GM13976 (cell line): ENCODE results near the gene ATXN10.

Experiments used
- DNase-seq: peaks from one replicate; pipeline ENCODE4 v3.0.0; 2012; ENCODE audit warnings: low spot score
- CTCF ChIP-seq: IDR thresholded peaks from 2 replicates; pipeline ENCODE4 v1.5.1; 2012; ENCODE audit warnings: borderline replicate concordance, mild to moderate bottlenecking; ENCODE audit not compliant: insufficient read depth; ENCODE audit errors: extremely low read depth, missing control alignments, control extremely low read depth
- in situ Hi-C: fragments of 300-500 bp; cut with MboI; formaldehyde crosslinking; loops from one replicate; pipeline ENCODE4 v1.12.0; 2022; ENCODE audit warnings: low sequenced_read_pairs, mixed read lengths, inconsistent platforms; ENCODE audit not compliant: unreplicated experiment

The ATXN10 gene

DNA sequence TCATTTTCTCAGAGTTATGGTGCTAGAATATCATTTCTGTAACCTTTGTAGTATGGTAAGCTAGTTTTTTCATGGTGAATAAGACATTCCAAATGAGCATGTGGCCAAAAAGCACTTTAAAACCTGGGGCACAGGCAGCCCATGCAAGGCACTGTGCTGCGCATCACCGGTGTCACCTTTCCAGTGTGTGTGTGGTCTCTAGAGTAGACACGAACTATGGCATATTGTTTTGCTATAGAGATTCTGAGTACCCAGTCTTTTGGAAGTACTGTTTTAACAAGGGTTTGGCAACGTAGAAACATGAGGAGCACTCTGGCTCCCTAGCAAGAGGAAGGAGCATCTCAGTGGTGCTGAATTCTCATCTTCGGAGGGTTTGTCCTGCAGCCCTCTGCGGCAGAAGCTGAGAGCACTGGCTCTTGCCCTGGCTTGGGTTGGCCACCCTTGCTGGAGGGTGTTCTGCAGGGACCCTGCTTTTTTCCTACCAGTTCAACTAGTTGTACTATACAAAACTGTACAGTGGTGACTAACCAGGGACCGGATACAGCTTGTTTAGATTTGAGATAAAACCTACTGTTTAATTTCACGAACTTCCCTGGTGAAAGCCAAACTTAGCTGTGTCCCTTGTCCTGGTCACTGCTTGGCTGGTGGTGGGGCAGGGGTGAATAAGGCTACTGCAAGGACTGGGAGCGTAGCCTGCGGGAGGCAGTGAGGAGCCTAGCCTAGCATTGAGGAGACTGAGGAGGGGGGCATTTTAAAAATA is 135.7 kb downstream of the ATXN10 start:
- no peak for TF ChIP-seq CTCF
- DNase-seq: no peak
- in situ Hi-C loops: no loop called here

- no peak for TF ChIP-seq CTCF
- in situ Hi-C loops: no loop called here
- no peak for DNase-seq
These were observed 141.3 kb downstream of the ATXN10 start for GRCh38 chr22:45812910-45813309.

- in situ Hi-C loops: no loop called here
- no peak for DNase-seq
- no peak for TF ChIP-seq CTCF
These were observed 142.6 kb downstream of the ATXN10 start for GRCh38 chr22:45814198-45814597.

GRCh38 chr22:45816776-45817175 is 145.1 kb downstream of the ATXN10 start:
- no peak for TF ChIP-seq CTCF
- no peak for DNase-seq
- in situ Hi-C loops: no loop called here

GRCh38 chr22:45817745-45818423 is 146.2 kb downstream of the ATXN10 start:
- in situ Hi-C loops: no loop called here
- no peak for DNase-seq
- no peak for TF ChIP-seq CTCF

DNA sequence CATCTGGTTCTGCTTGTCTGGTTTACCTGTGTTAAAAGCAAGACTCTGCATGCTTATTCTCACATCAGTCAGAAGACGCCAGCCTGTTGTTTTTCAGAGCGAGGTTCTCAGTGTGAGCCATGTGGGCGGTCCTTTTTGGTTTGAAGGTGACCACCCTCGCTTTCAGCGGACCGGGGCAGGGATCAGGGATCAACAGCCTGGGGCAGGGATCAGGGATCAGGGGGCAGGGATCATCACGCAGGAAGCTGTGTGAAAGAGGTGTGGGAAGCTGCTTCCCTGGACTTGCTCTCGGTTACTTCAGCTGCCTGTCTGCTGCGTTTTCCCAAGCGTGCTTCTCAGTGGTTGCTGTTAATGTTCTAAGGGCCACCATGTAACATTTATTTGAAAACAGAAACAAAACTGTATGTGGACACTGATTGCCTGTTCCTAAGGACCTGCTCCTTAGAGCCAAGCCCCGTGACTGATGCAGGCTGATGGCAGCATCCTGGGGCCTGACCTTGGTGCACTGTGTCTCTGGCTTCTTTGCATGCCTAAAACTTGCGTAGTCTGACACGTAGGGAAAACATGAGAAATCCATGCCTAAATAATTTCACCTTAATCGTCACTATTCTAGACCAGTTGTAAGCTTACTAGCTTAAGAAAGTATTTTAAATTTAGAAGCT is 146.9 kb downstream of the ATXN10 start:
- DNase-seq: no peak
- no peak for TF ChIP-seq CTCF
- in situ Hi-C loops: no loop called here
